ENCODE results near the gene SNTN. TPM values are rescaled to one million over a fixed set of nuclear protein-coding genes. Genes with fewer than 3 reads are reported as not detected.

SNTN gene
- total RNA-seq, 2 experiments from 2014 or later: not detected

- no peak overlapping the region for H3K27ac Mint-ChIP-seq
- no peaks in the 10 kb centered on the region for H3K9me3 Mint-ChIP-seq
- no peak for DNase-seq
- H3K27me3 Mint-ChIP-seq: no peaks in the 10 kb centered on the region
- ChIA-PET CTCF (interaction anchor here (0.5 kb wide), 1 partner anchor 876 kb away, joined by 3 read pairs; no protein-coding TSS in a partner anchor), POLR2A (no interaction called here)
- H3K4me3 Mint-ChIP-seq: no peak overlapping the region
- H3K36me3 Mint-ChIP-seq (ENCODE audit: low read depth): no peaks in the 10 kb centered on the region
- no peaks in the 10 kb centered on the region for H3K4me1 Mint-ChIP-seq
Observed at GRCh38 chr3:63687278-63688225, 35.1 kb downstream of the SNTN start.

GRCh38 chr3:63689285-63689684, 36.8 kb downstream of the SNTN start:
- Mint-ChIP-seq H3K9me3 (no peaks in the 10 kb centered on the region), H3K4me3 (no peak overlapping the region), H3K36me3 (ENCODE audit: low read depth) (no peaks in the 10 kb centered on the region), H3K27me3 (no peaks in the 10 kb centered on the region), H3K4me1 (no peaks in the 10 kb centered on the region), H3K27ac (no peak overlapping the region)
- DNase-seq: no peak
- ChIA-PET POLR2A (no interaction called here), CTCF (no interaction called here)

- ChIA-PET POLR2A (no interaction called here), CTCF (no interaction called here)
- no peak overlapping the region for H3K27ac Mint-ChIP-seq
- no peak for DNase-seq
- H3K4me3 Mint-ChIP-seq: no peak overlapping the region
- H3K27me3 Mint-ChIP-seq: no peaks in the 10 kb centered on the region
- no peaks in the 10 kb centered on the region for H3K9me3 Mint-ChIP-seq
- no peaks in the 10 kb centered on the region for H3K36me3 Mint-ChIP-seq (ENCODE audit: low read depth)
- H3K4me1 Mint-ChIP-seq: no peaks in the 10 kb centered on the region
Observed at GRCh38 chr3:63693351-63693750, 40.9 kb downstream of the SNTN start.

- H3K36me3 Mint-ChIP-seq (ENCODE audit: low read depth): no peaks in the 10 kb centered on the region
- no peak overlapping the region for H3K4me3 Mint-ChIP-seq
- DNase-seq: no peak
- H3K4me1 Mint-ChIP-seq: no peaks in the 10 kb centered on the region
- H3K9me3 Mint-ChIP-seq: no peaks in the 10 kb centered on the region
- POLR2A ChIA-PET: no interaction called here
- no peak overlapping the region for H3K27ac Mint-ChIP-seq
- CTCF ChIA-PET: interaction anchor here (0.9 kb wide), 1 partner anchor 15 kb away, joined by 3 read pairs; no protein-coding TSS in a partner anchor
- no peaks in the 10 kb centered on the region for H3K27me3 Mint-ChIP-seq
Observed at GRCh38 chr3:63705092-63705645, 52.7 kb downstream of the SNTN start.

GRCh38 chr3:63706321-63707085, 54.0 kb downstream of the SNTN start:
- Mint-ChIP-seq H3K4me3 (no peak overlapping the region), H3K4me1 (no peaks in the 10 kb centered on the region), H3K27me3 (no peaks in the 10 kb centered on the region), H3K36me3 (ENCODE audit: low read depth) (no peaks in the 10 kb centered on the region), H3K9me3 (no peaks in the 10 kb centered on the region), H3K27ac (no peak overlapping the region)
- ChIA-PET POLR2A (no interaction called here), CTCF (no interaction called here)
- DNase-seq: no peak

- POLR2A ChIA-PET: no interaction called here
- Mint-ChIP-seq H3K36me3 (ENCODE audit: low read depth) (no peaks in the 10 kb centered on the region), H3K4me3 (no peak overlapping the region), H3K4me1 (no peaks in the 10 kb centered on the region), H3K27ac (no peak overlapping the region), H3K27me3 (no peaks in the 10 kb centered on the region), H3K9me3 (no peaks in the 10 kb centered on the region)
- DNase-seq: no peak
- CTCF ChIA-PET: no interaction called here
Observed at GRCh38 chr3:63707731-63708130, 55.3 kb downstream of the SNTN start.

- ChIA-PET POLR2A (no interaction called here), CTCF (no interaction called here)
- DNase-seq: no peak
- no peaks in the 10 kb centered on the region for H3K9me3 Mint-ChIP-seq
- no peaks in the 10 kb centered on the region for H3K4me1 Mint-ChIP-seq
- H3K27ac Mint-ChIP-seq: no peak overlapping the region
- no peaks in the 10 kb centered on the region for H3K36me3 Mint-ChIP-seq (ENCODE audit: low read depth)
- H3K27me3 Mint-ChIP-seq: no peaks in the 10 kb centered on the region
- no peak overlapping the region for H3K4me3 Mint-ChIP-seq
Observed at GRCh38 chr3:63709576-63709975, 57.1 kb downstream of the SNTN start.

Other genes with a start within 250 kb of the SNTN start
- gene C3orf49, start 166.6 kb downstream of the SNTN start, total RNA-seq: not detected
- gene THOC7, start 211.1 kb downstream of the SNTN start, total RNA-seq: 10 to 100 TPM; 62.2 to 68.8 TPM
- gene ATXN7, start 211.2 kb downstream of the SNTN start, total RNA-seq: 10 to 100 TPM; 70.0 to 95.0 TPM